IMR-90 (cell line): Measurements from ENCODE around the gene SPSB4. TPM values are rescaled to one million over a fixed set of nuclear protein-coding genes. Genes with fewer than 3 reads are reported as not detected.

ENCODE experiments used
- ATAC-seq: fragments of 200-7000 bp; cut with Tn5 transposase; 2 replicates; pipeline ENCODE4 v1.9.1; 2020; ENCODE audit warnings: low read depth, mild to moderate bottlenecking, moderate library complexity
- BruUV-seq: library from RNA; stranded (reverse); fragments of 400-500 nt; replicated peaks from 2 replicates; lab custom pipeline; 2021; lab: Mats Ljungman, UMichigan
- CTCF ChIA-PET: fragments of 300-600 bp; formaldehyde crosslinking; extraction: SDS; loops from one replicate; lab custom pipeline; 2021; ENCODE audit warnings: antibody characterized with exemption; lab: Yijun Ruan, JAX
- POLR2A ChIA-PET: fragments of 300-600 bp; sonication (Branson Sonifier 250); formaldehyde crosslinking; loops from one replicate; lab custom pipeline; 2022; ENCODE audit warnings: antibody characterized with exemption; ENCODE audit not compliant: unreplicated experiment; lab: Charles Lee
- DNase-seq: peaks from one replicate; pipeline ENCODE4 v3.0.0; 2013
- H2AFZ ChIP-seq: replicated peaks from 2 replicates; pipeline ENCODE3; 2013; ENCODE audit warnings: low read length, mild to moderate bottlenecking; ENCODE audit not compliant: poor library complexity
- H2AK5ac ChIP-seq: 2 replicates; pipeline ENCODE4 v1.6.1; 2013; ENCODE audit warnings: low read depth, low read length, inconsistent platforms
- H2AK9ac ChIP-seq: replicated peaks from 2 replicates; pipeline ENCODE3; 2013; ENCODE audit warnings: mild to moderate bottlenecking, low read depth, low read length, moderate library complexity; ENCODE audit not compliant: poor library complexity
- H2BK120ac ChIP-seq: 2 replicates; pipeline ENCODE4 v1.6.1; 2013; ENCODE audit warnings: low read depth, low read length, inconsistent platforms
- H2BK15ac ChIP-seq: 3 replicates; pipeline ENCODE4 v1.6.1; 2013; ENCODE audit warnings: low read depth, low read length, inconsistent platforms
- H2BK20ac ChIP-seq: 2 replicates; pipeline ENCODE4 v1.6.1; 2013; ENCODE audit warnings: low read depth, mild to moderate bottlenecking, inconsistent platforms, low read length, moderate library complexity
- H2BK5ac ChIP-seq: 2 replicates; pipeline ENCODE4 v1.6.1; 2013; ENCODE audit warnings: mild to moderate bottlenecking, low read depth, low read length, inconsistent platforms; ENCODE audit not compliant: poor library complexity, severe bottlenecking
- H3K14ac ChIP-seq: replicated peaks from 2 replicates; pipeline ENCODE4 v1.6.1; 2013; ENCODE audit warnings: low read depth, low read length, inconsistent platforms
- H3K18ac ChIP-seq: 2 replicates; pipeline ENCODE4 v1.6.1; 2013; ENCODE audit warnings: low read depth, low read length, control low read depth
- H3K23ac ChIP-seq: 2 replicates; pipeline ENCODE4 v1.6.1; 2013; ENCODE audit warnings: low read depth, low read length, inconsistent platforms
- H3K27ac ChIP-seq: 2 replicates; pipeline ENCODE4 v1.5.1; 2013; ENCODE audit warnings: mild to moderate bottlenecking, control low read depth, low read length; ENCODE audit not compliant: insufficient read depth
- H3K27me3 ChIP-seq: 2 replicates; pipeline ENCODE4 v1.6.1; 2013; ENCODE audit warnings: low read length; ENCODE audit not compliant: control insufficient read depth, insufficient read depth
- H3K36me3 ChIP-seq: 2 replicates; pipeline ENCODE4 v1.6.1; 2013; ENCODE audit warnings: low read length, mixed read lengths; ENCODE audit not compliant: control insufficient read depth, insufficient read depth
- H3K4ac ChIP-seq: 2 replicates; pipeline ENCODE4 v1.6.1; 2013; ENCODE audit warnings: low read depth, low read length, inconsistent platforms
- H3K4me1 ChIP-seq: 2 replicates; pipeline ENCODE4 v1.6.1; 2013; ENCODE audit warnings: low read length, mixed read lengths; ENCODE audit not compliant: control insufficient read depth, insufficient read depth
- H3K4me2 ChIP-seq: 2 replicates; pipeline ENCODE4 v1.6.1; 2013; ENCODE audit warnings: low read depth, mild to moderate bottlenecking, control low read depth, low read length, moderate library complexity
- H3K4me3 ChIP-seq: 2 replicates; pipeline ENCODE4 v1.5.1; 2013; ENCODE audit warnings: low read depth, mild to moderate bottlenecking, control low read depth, low read length, moderate library complexity; ENCODE audit not compliant: insufficient read depth
- H3K56ac ChIP-seq: 2 replicates; pipeline ENCODE4 v1.6.1; 2013; ENCODE audit warnings: low read length, inconsistent platforms; ENCODE audit not compliant: insufficient read depth; ENCODE audit errors: extremely low read depth
- H3K79me1 ChIP-seq, 2 experiments: 2 replicates each; pipeline ENCODE4 v1.6.1; 2013; ENCODE audit warnings: low read length in 2 of 2, inconsistent platforms in 1 of 2, low read depth in 1 of 2
- H3K9ac ChIP-seq: 2 replicates; pipeline ENCODE4 v1.6.1; 2013; ENCODE audit warnings: low read depth, low read length, control low read depth
- H3K9me1 ChIP-seq: 2 replicates; pipeline ENCODE4 v1.6.1; 2013; ENCODE audit warnings: low read length, inconsistent platforms; ENCODE audit not compliant: insufficient read depth
- H3K9me3 ChIP-seq: 2 replicates; pipeline ENCODE4 v1.6.1; 2013; ENCODE audit warnings: low read length; ENCODE audit not compliant: control insufficient read depth, insufficient read depth
- H4K20me1 ChIP-seq: 2 replicates; pipeline ENCODE4 v1.6.1; 2013; ENCODE audit warnings: low read length, inconsistent platforms; ENCODE audit not compliant: insufficient read depth
- H4K5ac ChIP-seq: 2 replicates; pipeline ENCODE4 v1.6.1; 2013; ENCODE audit warnings: mild to moderate bottlenecking, low read depth, low read length, control low read depth
- H4K8ac ChIP-seq, 2 experiments: 2 replicates each; pipeline ENCODE4 v1.6.1; 2013; ENCODE audit warnings: low read depth in 2 of 2, low read length in 2 of 2, control low read depth in 1 of 2, inconsistent platforms in 1 of 2
- H4K91ac ChIP-seq: 2 replicates; pipeline ENCODE4 v1.6.1; 2013; ENCODE audit warnings: low read depth, low read length, inconsistent platforms; ENCODE audit not compliant: insufficient read depth
- BHLHE40 ChIP-seq: fragments of 150-350 bp; IDR thresholded peaks from 2 replicates; pipeline ENCODE4 v1.6.1; 2016; ENCODE audit warnings: mild to moderate bottlenecking, low read depth, low read length
- CEBPB ChIP-seq: IDR thresholded peaks from 2 replicates; pipeline ENCODE4 v1.6.1; 2012; ENCODE audit warnings: low read depth, low read length, improper control_type of control experiment
- CHD1 ChIP-seq: IDR thresholded peaks from 2 replicates; pipeline ENCODE4 v1.6.1; 2012; ENCODE audit warnings: low read depth, low read length, improper control_type of control experiment
- ELK1 ChIP-seq: fragments of 150-350 bp; IDR thresholded peaks from 2 replicates; pipeline ENCODE4 v1.6.1; 2016; ENCODE audit warnings: low read depth, mild to moderate bottlenecking, low read length, moderate library complexity, borderline replicate concordance
- FOS ChIP-seq: fragments of 150-350 bp; IDR thresholded peaks from 2 replicates; pipeline ENCODE4 v1.6.1; 2016; ENCODE audit warnings: low read depth, low read length
- MAFK ChIP-seq: IDR thresholded peaks from 2 replicates; pipeline ENCODE4 v1.6.1; 2012; ENCODE audit warnings: low read depth, low read length, improper control_type of control experiment
- MAZ ChIP-seq: IDR thresholded peaks from 2 replicates; pipeline ENCODE4 v1.6.1; 2012; ENCODE audit warnings: low read depth, mild to moderate bottlenecking, low read length, improper control_type of control experiment, moderate library complexity, borderline replicate concordance
- MXI1 ChIP-seq: IDR thresholded peaks from 2 replicates; pipeline ENCODE4 v1.6.1; 2012; ENCODE audit warnings: low read depth, mild to moderate bottlenecking, low read length, moderate library complexity, borderline replicate concordance
- NFE2L2 ChIP-seq: fragments of 150-350 bp; IDR thresholded peaks from 2 replicates; pipeline ENCODE4 v1.6.1; 2016; ENCODE audit warnings: low read depth, mild to moderate bottlenecking, low read length
- POLR2A ChIP-seq: IDR thresholded peaks from 2 replicates; pipeline ENCODE4 v1.6.1; 2012; ENCODE audit warnings: mild to moderate bottlenecking, low read depth, low read length
- RAD21 ChIP-seq: IDR thresholded peaks from 2 replicates; pipeline ENCODE4 v1.6.1; 2012; ENCODE audit warnings: low read length, improper control_type of control experiment
- RCOR1 ChIP-seq: IDR thresholded peaks from 2 replicates; pipeline ENCODE4 v1.6.1; 2012; ENCODE audit warnings: mild to moderate bottlenecking, low read length, improper control_type of control experiment; ENCODE audit not compliant: insufficient replicate concordance
- USF2 ChIP-seq: fragments of 150-350 bp; IDR thresholded peaks from 2 replicates; pipeline ENCODE4 v1.6.1; 2017; ENCODE audit warnings: mild to moderate bottlenecking, antibody characterized with exemption, low read length, low read depth
- WGBS, 2 experiments: methylation state at CpG; one replicate each; pipeline versions ENCODE4 v1.1.5 to v1.1.7; 2013; ENCODE audit warnings: missing lambda C conversion rate in 2 of 2; ENCODE audit not compliant: insufficient read length in 1 of 2; ENCODE audit errors: extremely low coverage in 2 of 2; 5-methylcytosine and 5-hydroxymethylcytosine counted together
- dilution Hi-C: fragments of 300-500 bp; cut with HindIII; formaldehyde crosslinking; loops from one replicate; pipeline ENCODE4 v1.14.3; 2018; ENCODE audit warnings: low sequenced_read_pairs; ENCODE audit not compliant: unreplicated experiment
- in situ Hi-C: fragments of 300-500 bp; cut with MboI; formaldehyde crosslinking; loops from 3 replicates; pipeline ENCODE4 v1.14.3; 2019; ENCODE audit warnings: low sequenced_read_pairs, inconsistent platforms, mixed read lengths
- intact Hi-C: fragments of 100-400 bp; cut with micrococcal nuclease; formaldehyde crosslinking; loops from 2 replicates; pipeline ENCODE4 v1.10.0; 2022
- polyA plus RNA-seq, 3 experiments: library from polyadenylated mRNA; depleted of rRNA; stranded (reverse); fragments of >200 nt; gene quantifications; 2 replicates each; pipeline ENCODE4 v1.2.3, GENCODE V29; 2012; ENCODE audit warnings: low replicate concordance in 1 of 3
- total RNA-seq: library from RNA; depleted of rRNA; stranded (reverse); fragments of >200 nt; gene quantifications from 2 replicates; pipeline ENCODE4 v1.2.3, GENCODE V29; 2012

SPSB4 gene
- total and polyA plus RNA-seq, 2 of the 4 experiments (the other 2 are of a cell fraction) = not detected

GRCh38 chr3:141106842-141107241, 55.7 kb downstream of the SPSB4 start:
- Histone ChIP-seq H4K20me1 (no peaks in the 10 kb centered on the region), H2AK5ac (no peak overlapping the region), H2AFZ (no peak overlapping the region), H2BK120ac (no peak overlapping the region), H4K8ac (no peak overlapping the region), H3K9me3 (no peaks in the 10 kb centered on the region), H2AK9ac (no peak overlapping the region), H2BK5ac (no peak overlapping the region), H3K18ac (no peak overlapping the region), H2BK20ac (no peak overlapping the region), H3K36me3 (no peaks in the 10 kb centered on the region), H3K27me3 (peaks cover 32% of the 10 kb centered on the region), H2BK15ac (no peak overlapping the region), H4K5ac (no peak overlapping the region), H3K23ac (no peak overlapping the region), H3K27ac (no peak overlapping the region), H3K4me3 (no peak overlapping the region), H3K9me1 (no peaks in the 10 kb centered on the region), H3K4me2 (no peak overlapping the region), H3K79me1 (no peaks in the 10 kb centered on the region), H4K91ac (no peak overlapping the region), H3K9ac (no peak overlapping the region), H3K56ac (no peak overlapping the region), H3K14ac (no peak overlapping the region), H3K4me1 (no peaks in the 10 kb centered on the region), H3K4ac (no peak overlapping the region)
- dilution Hi-C loops = no loop called here
- ChIA-PET CTCF (no interaction called here), POLR2A (no interaction called here)
- TF ChIP-seq RAD21 (no peak), ELK1 (no peak), MAZ (no peak), CHD1 (no peak), BHLHE40 (no peak), USF2 (no peak), MAFK (no peak), RCOR1 (no peak), FOS (no peak), NFE2L2 (no peak), CEBPB (no peak), POLR2A (no peak), MXI1 (no peak)
- no TSS peak for BruUV-seq
- WGBS, 2 experiments = no CpG with 5 or more reads among the region's 2 CpGs
- intact Hi-C loops = no loop called here
- ATAC-seq (no peak), DNase-seq (no peak)
- in situ Hi-C loops = loop anchor here (10.0 kb wide), 1 partner anchor 212 kb away; no protein-coding TSS in a partner anchor
